H1 (cell line): Measurements from ENCODE around the gene KEL. TPM values are rescaled to one million over a fixed set of nuclear protein-coding genes. Genes with fewer than 3 reads are reported as not detected.

Experiments
- CBX8 ChIP-seq: fragments of 300-800, 300-1000 bp; sonication (generic); IDR thresholded peaks from 2 replicates; pipeline ENCODE4 v1.7.1; 2016; ENCODE audit warnings: low read depth, low read length, borderline replicate concordance
- CHD2 ChIP-seq: IDR thresholded peaks from 2 replicates; pipeline ENCODE4 v1.6.1; 2012; ENCODE audit warnings: low read length, improper control_type of control experiment
- GTF2F1 ChIP-seq: IDR thresholded peaks from 2 replicates; pipeline ENCODE4 v1.6.1; 2012; ENCODE audit warnings: low read depth, low read length, improper control_type of control experiment, borderline replicate concordance
- HDAC6 ChIP-seq: IDR thresholded peaks from one replicate; pipeline ENCODE4 v1.7.1; 2012; ENCODE audit warnings: low read depth, mild to moderate bottlenecking, inconsistent platforms, low read length, moderate library complexity
- JUN ChIP-seq: IDR thresholded peaks from 2 replicates; pipeline ENCODE4 v1.6.1; 2011; ENCODE audit warnings: low read depth, mild to moderate bottlenecking, improper control_type of control experiment, low read length
- JUND ChIP-seq: IDR thresholded peaks from 2 replicates; pipeline ENCODE4 v1.6.1; 2011; ENCODE audit warnings: mild to moderate bottlenecking, improper control_type of control experiment, low read length
- PHF8 ChIP-seq: fragments of 200-600 bp; sonication (generic); conservative IDR thresholded peaks from 2 replicates; pipeline ENCODE4 v1.7.1; 2012; ENCODE audit warnings: low read depth, mild to moderate bottlenecking, inconsistent platforms, low read length, moderate library complexity
- POU5F1 ChIP-seq: IDR thresholded peaks from 2 replicates; pipeline ENCODE4 v1.6.1; 2011; ENCODE audit warnings: low read depth, mild to moderate bottlenecking, low read length, moderate library complexity
- RAD21 ChIP-seq, 2 experiments: IDR thresholded peaks in 1 of 2; conservative IDR thresholded peaks in 1 of 2; 2 replicates each; pipeline ENCODE4 v1.6.1; 2011; ENCODE audit warnings: low read depth in 2 of 2, low read length in 2 of 2, improper control_type of control experiment in 1 of 2, inconsistent platforms in 1 of 2, mild to moderate bottlenecking in 1 of 2, moderate library complexity in 1 of 2
- SP2 ChIP-seq: IDR thresholded peaks from 2 replicates; pipeline ENCODE4 v1.6.1; 2012; ENCODE audit warnings: mild to moderate bottlenecking, low read length, inconsistent platforms
- TCF12 ChIP-seq: IDR thresholded peaks from 2 replicates; pipeline ENCODE4 v1.6.1; 2011; ENCODE audit warnings: low read depth, mild to moderate bottlenecking, low read length
- polyA plus RNA-seq, 7 experiments: library from polyadenylated mRNA; depleted of rRNA in 3 of 7; stranded (reverse) in 5 of 7; unstranded in 2 of 7; fragments of >200 nt in 5 of 7; fragments of 200-250 nt in 2 of 7; gene quantifications; 1 replicate in 5 of 7; 2 replicates in 1 of 7; 4 replicates in 1 of 7; pipeline versions ENCODE4 v1.2.1 to v1.2.3, GENCODE V29; 2011 to 2013; ENCODE audit warnings: missing spikeins in 2 of 7, mixed read lengths in 2 of 7
- total RNA-seq: library from RNA; stranded (reverse); fragmentation: NEBNext Ultra II Directional; extraction: Animal tissue kit (Norgen Biotek cat#: 25700); gene quantifications from 2 replicates; pipeline ENCODE4 v1.2.1, GENCODE V29; 2021
- TF ChIP-seq, protein P1 (sequence below): fragments of 300-600 bp; sonication (generic); IDR thresholded peaks from 2 replicates; pipeline ENCODE4 v1.7.1; 2012; ENCODE audit warnings: low read length, moderate library complexity, mild to moderate bottlenecking, inconsistent platforms; ENCODE audit not compliant: insufficient replicate concordance

KEL gene
- total and polyA plus RNA-seq, 2 of the 8 experiments (the other 6 are each of a cell fraction or from before 2014, with no cell fraction given), result 1.8 to 1.9 TPM

DNA sequence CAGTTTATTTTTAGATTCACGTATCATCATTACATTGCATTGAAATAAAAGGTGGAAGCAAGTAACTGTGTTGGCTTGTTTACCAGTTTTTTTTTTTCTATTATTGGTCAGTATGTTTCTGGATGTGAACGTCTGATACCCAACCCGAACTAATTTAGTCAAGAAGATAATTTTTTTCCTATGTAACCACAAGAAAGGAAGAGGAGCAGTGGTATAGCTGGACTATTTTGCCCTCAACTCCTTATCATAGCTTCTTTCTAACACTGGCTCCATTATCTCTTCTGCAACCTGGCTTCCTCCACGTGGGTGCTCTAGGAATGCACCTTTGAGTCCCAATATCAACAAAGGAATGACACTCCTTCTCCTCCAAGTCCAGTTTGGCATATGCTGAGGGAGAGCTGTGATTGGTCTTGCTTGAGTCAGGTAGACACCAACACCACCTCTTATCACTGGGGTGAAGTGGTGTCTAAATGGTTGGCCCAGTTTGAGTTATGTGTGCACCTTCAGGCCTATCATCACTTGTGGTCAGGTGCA is 35.4 kb upstream of the KEL start (continued):
- TF ChIP-seq, protein P1, sequence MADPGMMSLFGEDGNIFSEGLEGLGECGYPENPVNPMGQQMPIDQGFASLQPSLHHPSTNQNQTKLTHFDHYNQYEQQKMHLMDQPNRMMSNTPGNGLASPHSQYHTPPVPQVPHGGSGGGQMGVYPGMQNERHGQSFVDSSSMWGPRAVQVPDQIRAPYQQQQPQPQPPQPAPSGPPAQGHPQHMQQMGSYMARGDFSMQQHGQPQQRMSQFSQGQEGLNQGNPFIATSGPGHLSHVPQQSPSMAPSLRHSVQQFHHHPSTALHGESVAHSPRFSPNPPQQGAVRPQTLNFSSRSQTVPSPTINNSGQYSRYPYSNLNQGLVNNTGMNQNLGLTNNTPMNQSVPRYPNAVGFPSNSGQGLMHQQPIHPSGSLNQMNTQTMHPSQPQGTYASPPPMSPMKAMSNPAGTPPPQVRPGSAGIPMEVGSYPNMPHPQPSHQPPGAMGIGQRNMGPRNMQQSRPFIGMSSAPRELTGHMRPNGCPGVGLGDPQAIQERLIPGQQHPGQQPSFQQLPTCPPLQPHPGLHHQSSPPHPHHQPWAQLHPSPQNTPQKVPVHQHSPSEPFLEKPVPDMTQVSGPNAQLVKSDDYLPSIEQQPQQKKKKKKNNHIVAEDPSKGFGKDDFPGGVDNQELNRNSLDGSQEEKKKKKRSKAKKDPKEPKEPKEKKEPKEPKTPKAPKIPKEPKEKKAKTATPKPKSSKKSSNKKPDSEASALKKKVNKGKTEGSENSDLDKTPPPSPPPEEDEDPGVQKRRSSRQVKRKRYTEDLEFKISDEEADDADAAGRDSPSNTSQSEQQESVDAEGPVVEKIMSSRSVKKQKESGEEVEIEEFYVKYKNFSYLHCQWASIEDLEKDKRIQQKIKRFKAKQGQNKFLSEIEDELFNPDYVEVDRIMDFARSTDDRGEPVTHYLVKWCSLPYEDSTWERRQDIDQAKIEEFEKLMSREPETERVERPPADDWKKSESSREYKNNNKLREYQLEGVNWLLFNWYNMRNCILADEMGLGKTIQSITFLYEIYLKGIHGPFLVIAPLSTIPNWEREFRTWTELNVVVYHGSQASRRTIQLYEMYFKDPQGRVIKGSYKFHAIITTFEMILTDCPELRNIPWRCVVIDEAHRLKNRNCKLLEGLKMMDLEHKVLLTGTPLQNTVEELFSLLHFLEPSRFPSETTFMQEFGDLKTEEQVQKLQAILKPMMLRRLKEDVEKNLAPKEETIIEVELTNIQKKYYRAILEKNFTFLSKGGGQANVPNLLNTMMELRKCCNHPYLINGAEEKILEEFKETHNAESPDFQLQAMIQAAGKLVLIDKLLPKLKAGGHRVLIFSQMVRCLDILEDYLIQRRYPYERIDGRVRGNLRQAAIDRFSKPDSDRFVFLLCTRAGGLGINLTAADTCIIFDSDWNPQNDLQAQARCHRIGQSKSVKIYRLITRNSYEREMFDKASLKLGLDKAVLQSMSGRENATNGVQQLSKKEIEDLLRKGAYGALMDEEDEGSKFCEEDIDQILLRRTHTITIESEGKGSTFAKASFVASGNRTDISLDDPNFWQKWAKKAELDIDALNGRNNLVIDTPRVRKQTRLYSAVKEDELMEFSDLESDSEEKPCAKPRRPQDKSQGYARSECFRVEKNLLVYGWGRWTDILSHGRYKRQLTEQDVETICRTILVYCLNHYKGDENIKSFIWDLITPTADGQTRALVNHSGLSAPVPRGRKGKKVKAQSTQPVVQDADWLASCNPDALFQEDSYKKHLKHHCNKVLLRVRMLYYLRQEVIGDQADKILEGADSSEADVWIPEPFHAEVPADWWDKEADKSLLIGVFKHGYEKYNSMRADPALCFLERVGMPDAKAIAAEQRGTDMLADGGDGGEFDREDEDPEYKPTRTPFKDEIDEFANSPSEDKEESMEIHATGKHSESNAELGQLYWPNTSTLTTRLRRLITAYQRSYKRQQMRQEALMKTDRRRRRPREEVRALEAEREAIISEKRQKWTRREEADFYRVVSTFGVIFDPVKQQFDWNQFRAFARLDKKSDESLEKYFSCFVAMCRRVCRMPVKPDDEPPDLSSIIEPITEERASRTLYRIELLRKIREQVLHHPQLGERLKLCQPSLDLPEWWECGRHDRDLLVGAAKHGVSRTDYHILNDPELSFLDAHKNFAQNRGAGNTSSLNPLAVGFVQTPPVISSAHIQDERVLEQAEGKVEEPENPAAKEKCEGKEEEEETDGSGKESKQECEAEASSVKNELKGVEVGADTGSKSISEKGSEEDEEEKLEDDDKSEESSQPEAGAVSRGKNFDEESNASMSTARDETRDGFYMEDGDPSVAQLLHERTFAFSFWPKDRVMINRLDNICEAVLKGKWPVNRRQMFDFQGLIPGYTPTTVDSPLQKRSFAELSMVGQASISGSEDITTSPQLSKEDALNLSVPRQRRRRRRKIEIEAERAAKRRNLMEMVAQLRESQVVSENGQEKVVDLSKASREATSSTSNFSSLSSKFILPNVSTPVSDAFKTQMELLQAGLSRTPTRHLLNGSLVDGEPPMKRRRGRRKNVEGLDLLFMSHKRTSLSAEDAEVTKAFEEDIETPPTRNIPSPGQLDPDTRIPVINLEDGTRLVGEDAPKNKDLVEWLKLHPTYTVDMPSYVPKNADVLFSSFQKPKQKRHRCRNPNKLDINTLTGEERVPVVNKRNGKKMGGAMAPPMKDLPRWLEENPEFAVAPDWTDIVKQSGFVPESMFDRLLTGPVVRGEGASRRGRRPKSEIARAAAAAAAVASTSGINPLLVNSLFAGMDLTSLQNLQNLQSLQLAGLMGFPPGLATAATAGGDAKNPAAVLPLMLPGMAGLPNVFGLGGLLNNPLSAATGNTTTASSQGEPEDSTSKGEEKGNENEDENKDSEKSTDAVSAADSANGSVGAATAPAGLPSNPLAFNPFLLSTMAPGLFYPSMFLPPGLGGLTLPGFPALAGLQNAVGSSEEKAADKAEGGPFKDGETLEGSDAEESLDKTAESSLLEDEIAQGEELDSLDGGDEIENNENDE, result no peak
- TF ChIP-seq CHD2, result no peak
- TF ChIP-seq GTF2F1, result no peak
- TF ChIP-seq HDAC6, result no peak
- TF ChIP-seq CBX8, result no peak
- TF ChIP-seq POU5F1, result no peak
- no peak for TF ChIP-seq JUND
- no peak for TF ChIP-seq TCF12
- TF ChIP-seq PHF8, result no peak
- no peak for TF ChIP-seq SP2
- no peak for TF ChIP-seq RAD21 (IDR thresholded peaks at IDR 0.05 in 1 of 2, conservative IDR thresholded peaks at IDR 0.05 in 1 of 2; ENCODE audit: low read depth in 2 of 2, low read length in 2 of 2)
- no peak for TF ChIP-seq JUN
